KBM-7 (cell line): ENCODE data around the gene CTIF.

ENCODE experiments used
- DNase-seq: peaks from one replicate; pipeline ENCODE4 v3.0.0-alpha.2; 2015
- in situ Hi-C: fragments of 300-500 bp; cut with MboI; formaldehyde crosslinking; loops from 2 replicates; pipeline ENCODE4 v1.14.3; 2020; ENCODE audit warnings: low sequenced_read_pairs, low pct_unique_long_range_greater_than_20kb, mixed read lengths

Gene CTIF

DNA sequence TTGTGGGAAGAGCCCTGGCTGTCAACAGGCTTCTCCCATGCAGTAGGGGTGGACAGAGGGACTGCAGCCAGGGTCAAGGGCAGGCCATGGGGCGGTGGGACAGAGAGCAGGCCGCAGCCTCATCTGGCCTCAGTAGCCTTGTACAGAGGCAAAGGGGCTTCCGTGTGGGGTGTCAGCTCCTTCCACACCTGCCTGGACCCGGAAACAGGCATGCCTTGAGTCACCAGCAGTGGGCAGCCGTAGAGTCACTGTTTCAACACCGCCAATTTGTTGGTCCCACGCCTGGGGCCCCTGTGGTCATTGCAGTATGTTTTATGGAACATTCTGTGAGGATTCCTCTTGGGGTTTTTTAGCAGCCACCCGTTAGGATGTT, 238.9 kb downstream of the CTIF start:
- in situ Hi-C loops, result no loop called here
- DNase-seq, result no peak

DNA sequence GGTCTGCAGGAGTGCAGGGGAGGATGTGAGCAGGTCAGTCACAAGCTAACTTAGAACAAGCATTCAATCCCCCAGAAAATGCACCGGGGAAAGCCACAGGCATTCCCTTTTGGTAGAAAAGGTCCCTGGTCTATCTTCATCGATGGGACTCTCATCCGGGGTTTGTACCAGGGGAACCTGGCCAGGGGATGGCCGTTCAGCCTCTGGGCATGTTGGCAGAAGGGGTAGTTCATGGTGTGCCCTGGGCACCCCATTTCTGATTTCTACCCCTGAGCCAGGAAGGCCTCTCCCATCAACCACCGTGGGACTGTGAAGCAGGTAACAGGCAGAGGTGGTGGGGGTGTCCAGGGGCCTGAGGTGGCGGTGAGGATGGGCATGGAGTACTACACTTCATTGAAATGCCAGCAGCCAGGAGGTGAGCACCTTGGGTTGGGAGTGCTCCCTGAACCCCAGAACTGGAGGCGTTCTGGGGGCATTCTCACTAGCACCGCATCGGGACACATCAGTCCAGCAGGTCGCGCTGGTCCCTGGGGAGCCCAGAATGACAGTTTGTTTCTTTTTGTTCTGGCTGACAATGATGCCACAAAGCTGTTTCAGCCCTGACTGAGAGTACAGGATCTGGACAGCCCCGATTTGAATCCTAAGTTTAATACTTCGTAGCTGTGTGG, 239.6 kb downstream of the CTIF start:
- in situ Hi-C loops, result no loop called here

DNA sequence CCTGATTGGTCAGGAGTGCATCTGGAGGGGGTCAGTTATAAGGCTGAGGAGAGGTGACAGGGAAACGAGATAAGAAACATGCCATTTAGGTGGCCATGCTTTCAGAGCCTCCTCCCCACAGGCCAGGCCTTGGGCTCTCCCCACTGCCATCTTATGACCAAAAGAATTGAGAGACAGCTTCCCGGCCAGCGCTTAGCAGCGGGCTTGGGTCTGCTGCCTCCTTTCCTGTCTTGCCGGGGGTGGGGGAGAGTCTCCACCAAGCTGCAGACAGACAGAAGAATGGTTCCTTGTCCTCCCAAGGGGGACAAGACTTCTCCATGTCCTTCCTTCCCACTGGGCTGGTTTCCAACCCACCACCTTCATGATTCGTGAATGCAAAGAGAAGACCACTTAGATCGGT, 240.6 kb downstream of the CTIF start:
- no peak for DNase-seq
- in situ Hi-C loops, result no loop called here

More for the DNA sequence above, 239.6 kb downstream of the CTIF start:
- DNase-seq, result no peak

DNA sequence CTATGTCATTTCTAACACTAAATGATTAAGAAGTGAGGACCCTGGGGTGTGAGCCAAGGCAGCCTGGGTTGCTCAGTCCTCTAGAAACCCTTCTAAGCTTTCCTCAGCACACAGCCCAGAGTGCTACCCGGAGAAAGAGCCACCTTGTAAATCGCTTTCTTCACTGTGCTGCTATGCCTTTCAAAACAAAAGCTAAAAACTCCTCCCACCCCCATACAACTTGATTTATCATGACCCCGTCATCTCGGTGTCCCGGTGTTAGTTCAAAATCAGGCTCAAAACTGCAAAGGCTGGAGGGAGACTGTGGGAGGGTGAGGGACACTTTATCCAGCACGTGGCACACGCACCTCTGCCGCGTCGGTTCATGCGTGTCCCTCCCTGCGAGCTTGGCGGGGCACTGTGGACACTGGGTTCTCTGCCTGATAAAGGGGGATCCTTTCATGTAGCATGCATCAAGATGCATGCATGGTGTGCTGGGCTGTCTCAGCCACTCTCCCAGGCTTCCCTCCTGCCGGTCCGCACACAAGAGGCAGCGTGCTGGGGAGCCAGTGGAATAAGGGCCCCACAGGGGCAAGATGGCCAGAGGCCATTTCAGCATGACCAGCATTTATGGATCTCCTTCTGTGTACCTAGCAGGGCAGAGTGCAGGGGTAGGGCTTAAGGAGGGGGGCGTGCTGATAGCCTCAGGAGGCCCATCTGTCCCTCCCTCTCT, 241.5 kb downstream of the CTIF start:
- in situ Hi-C loops, result no loop called here
- DNase-seq, result no peak

DNA sequence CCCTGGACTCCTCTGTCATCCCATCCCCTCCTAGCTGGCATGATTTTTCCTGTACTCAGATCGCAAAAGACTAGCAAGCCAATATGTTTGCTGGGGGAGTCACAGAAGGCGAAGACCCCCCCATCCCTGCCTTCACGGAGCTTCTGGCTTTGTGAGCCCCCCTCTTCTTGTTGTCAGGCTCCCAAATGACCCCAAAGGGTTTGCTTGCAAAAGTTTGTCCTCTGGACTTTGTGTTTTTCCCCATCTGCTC, 242.0 kb downstream of the CTIF start:
- in situ Hi-C loops, result no loop called here
- no peak for DNase-seq

DNA sequence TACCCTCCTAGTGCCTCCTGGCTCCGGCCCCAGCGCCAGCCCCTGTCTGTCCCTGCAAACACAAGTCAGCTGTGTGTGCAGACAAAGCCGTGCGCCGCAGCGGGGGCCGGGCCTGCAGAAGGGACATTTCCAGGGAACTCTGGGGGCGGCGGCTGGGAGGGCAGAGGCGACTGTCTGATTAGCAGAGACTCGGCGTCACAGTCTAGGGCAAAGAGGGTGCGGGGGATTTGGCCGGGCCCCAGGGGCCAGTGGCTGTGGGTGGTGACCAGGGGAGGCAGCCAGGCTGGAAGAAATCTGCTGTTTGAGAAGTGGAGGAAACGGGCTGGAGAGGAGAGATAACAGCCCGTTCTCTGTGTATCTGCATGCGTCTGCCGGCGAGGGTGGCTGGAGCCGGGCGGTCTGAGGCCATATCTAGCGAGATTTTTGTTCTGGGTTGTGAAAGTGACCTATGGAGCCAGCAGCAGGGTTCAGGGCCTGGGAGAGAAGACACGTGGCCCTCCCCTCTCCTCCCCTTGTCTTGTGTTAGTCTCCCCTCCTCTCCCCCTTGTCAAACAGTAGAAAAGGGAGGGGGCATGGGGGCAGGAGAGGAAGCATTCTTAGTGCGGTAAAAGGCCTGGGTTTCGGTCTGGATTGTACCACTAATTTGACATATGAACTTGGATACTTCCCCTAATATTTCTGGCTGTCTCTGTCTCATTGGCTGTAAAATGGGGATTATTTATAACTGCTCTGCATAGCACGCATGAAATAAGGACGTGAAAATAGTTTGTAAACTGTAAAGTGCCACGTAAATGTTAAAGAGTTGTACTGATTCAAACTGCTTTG, 242.5 kb downstream of the CTIF start:
- DNase-seq, result peak; percentile 81
- in situ Hi-C loops, result no loop called here

DNA sequence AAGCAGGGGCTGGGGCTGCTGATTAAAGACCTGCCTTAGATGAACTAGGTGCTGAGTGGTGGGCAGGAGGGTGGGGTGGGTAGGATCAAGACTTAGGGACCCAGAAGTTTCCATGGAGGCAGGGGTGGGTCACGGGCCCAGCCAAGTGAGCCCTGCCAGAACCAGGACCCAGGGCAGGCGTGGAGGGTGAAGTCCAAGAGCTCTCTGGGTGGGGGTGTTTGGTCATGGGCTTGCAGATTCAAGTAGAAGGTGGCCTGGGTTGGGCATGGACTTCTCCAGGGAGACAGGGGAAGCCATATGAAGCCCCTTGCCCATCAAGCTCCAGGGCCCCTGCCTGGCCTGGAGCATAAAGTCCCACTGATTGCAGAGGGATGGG, 243.1 kb downstream of the CTIF start:
- no peak for DNase-seq
- in situ Hi-C loops, result no loop called here

DNA sequence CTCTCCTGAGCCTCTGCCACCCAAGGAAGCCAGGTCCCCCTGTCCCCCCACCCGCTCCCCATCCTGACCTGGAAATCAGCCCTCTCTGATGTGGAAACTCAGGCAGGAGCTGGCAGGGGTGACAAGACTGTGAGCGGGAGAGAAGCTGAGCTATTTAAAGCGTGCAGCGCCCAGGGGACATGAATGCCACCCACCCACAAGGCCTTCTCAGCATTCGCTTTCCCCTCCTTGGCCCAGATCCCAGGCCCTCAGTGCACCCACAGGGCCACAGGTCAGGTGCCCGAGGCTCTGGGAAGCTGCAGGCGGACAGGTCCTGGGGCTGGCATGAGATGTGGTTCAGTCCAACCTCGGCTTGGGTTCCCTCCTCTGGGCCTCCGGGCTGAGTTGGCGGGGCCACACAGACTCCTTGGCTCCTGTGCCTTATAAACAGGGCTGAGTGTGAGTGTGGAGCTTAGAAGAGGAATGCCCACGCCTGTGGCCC, 243.6 kb downstream of the CTIF start:
- in situ Hi-C loops, result no loop called here
- no peak for DNase-seq

DNA sequence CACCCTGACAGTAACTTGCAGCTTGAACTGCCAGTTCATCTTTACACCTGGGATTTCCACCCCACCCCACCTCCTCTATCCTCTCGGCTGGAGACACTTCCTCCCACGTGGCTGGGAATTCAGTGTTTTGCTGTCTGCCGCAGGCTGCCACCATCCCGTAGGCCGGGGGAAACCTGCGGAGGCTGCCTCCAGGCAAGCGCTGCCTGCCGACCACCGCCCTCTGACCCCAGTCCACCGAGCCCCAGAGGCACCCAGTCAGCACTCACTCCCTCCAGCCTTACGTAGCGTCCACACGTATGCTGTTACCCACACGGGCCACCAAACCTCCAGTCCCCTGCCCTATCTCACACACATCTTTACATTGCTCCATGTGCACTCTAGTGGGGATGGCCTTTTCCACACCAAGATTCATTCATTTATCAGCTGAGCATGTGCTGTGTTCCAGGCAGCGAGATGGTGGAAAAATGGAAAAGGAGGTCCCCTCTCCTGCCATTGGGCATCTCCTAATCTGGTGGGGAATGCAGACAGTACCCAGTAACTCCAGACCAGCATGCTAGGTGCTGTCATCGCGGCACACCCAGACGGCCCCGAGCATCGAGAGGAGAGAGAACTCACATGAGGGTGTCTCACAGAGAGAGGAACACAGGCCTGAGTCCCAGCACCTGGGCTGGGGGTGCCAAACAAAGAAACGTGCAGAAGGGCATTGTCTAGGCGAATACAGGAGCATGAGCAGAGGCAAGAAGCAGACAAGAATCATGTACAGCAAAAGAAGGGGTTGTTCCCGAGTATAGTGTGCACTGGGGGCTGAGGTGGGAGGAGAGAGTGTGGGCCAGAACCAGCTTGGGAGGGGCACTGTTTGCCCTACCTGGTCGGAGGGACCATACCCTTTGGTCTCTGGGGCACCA, 245.0 kb downstream of the CTIF start:
- no peak for DNase-seq
- in situ Hi-C loops, result no loop called here

DNA sequence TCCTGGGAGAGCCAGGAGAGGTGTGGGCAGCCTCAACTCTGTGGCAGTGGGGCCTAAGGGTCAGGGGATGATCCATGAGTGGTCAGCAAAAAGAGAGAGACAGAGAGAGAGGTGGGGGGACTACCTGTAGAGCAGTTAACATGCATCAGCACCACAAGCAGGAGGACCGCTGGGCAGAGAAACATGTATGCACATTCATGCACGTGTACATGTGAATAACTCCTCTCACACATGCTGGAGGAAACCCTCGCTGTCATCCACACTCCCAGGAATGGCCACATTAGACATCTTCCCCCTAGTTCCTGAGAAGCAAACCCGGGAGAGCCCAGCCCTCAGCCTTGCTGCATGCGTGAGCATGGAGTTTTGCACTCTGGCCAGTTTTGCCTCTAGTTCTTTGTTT, 245.8 kb downstream of the CTIF start:
- DNase-seq, result no peak
- in situ Hi-C loops, result no loop called here

DNA sequence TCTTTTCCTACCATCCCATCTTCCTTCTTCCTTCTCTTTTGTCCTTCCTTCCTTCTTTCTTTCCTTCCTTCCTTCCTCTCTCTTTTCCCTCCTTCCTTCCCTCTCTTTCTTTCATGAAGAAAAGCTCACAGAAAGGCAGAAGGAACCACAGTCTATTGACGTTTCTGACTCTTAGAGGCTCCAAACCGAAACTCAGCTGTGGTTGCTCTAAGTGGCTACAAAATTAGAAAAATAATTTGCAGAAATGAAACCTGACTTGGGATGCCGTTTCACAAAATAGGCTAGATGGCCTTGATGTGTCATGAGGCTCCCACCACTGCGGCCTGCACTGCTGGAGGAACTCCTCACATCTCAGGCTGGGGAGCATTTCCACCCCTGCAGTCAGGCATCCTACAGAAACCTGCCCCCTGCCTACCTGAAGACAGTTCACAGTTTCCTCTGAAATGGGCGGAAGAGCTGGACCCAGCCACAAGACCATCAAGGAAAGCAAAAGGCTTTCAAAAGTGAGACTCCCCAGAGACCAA, 246.3 kb downstream of the CTIF start:
- no peak for DNase-seq
- in situ Hi-C loops, result no loop called here

DNA sequence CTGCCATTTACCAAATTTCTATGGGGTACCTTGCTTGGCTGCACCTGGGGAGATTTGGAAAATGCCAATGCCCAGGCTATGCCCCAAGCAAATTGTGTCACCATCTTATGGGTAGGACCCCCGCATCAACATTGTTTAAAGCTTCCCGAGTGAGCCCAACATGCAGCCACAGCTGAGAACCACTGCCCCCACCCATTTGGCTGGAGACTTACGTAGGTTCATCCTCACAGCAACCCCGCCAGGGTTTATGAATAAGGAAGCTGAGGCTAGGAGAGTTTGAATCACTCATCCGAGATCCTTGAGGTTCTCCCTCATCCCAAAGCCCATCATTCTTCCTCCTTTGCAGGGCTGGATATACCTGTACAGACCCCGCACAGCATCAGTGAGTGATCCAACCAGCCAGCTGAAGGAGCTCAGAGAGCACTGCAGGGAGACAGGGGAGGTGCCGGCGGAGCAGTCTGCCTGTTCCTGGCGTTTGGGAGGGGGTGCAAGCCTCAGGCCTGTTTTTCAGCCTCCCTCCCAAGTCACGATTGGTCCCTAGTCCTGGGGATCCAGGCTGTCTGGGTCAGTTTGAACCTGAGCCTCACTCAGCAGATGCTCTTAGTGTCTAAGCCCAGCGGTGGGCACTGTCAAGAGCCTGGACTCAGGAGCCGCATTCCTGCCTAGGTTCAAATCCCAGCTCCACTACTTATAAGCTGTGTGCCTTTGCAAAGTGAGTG, 247.1 kb downstream of the CTIF start:
- no peak for DNase-seq
- in situ Hi-C loops, result no loop called here

DNA sequence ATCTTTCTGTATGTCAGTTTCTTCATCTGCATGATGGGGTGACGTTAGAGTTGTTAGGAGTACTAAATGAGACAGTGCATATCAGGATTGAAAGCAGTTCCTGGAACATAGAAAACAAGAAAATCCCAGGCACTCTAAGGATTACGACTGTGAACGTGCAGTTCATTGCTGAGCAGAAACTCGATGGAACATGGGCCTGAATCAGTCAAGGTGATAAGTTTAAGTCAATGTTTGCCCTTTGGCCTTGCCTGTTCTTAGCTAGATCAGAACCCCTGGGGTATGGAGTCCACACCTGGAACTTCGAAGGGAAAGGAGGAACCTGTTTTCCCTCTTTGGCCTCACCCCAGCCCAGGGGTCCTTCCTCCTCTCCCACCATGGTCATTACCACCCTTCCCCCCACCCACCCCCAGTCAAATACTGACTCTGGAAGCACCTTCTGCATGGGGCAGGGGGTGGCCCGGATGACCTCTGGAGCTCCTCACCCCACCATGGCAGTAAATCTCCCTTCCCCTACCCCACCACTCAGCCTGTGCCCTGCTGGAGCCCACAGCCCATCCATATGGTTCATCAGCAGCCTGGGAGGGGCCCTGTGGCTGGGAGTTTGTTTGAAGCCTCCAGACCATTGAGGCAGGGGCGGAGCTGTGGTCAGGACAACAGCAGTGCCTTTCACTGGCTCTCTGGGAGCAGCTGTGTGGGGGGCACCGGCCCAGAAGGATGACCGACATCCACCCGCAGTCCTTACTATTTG, 247.8 kb downstream of the CTIF start:
- in situ Hi-C loops, result no loop called here
- DNase-seq, result no peak

DNA sequence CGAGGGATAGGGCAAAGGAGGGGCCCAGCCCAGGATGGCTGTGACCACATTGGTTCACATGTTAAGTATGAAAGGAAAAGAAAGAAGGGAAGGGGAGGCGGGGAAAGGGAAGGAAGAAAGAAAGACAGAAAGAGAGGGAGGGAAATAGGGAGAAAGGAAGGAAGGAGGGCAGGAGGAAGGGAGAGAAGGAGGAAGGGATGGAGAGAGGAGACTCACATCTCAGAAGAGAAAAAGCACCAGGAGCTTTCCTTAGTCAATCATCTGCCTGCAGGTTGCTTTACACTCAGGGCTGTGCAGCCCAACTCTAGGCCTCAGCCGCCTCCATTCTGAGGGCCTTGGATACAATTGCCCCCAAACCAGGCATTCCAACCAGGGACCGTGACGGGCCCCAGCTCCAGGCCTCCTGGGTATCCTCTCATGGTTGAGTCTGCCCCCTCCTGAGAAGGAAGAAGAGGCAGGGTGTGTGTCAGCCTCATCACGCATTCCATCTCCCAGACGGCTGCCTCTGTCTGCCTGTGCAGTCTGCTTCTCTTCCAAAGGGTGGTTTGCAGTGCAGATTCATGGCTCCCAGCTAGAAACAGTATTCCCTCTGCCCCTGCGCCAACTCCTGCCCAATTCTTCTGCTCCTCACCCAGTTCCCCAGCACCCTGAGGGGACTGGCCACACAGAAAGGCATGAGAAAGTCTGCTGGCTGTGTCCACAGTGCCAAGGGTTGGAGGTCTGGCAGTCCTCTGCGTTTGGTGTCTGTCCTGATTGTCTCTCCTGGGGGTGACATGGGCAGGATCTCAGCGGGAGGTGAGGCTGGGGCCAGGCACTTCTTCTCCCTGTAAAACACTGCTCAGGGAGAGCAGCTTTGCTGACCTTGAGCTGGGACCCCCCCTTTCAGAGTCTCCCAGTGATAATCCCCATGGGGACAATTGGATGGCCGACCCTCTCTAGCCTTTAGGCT, 248.6 kb downstream of the CTIF start:
- DNase-seq, result no peak
- in situ Hi-C loops, result no loop called here

DNA sequence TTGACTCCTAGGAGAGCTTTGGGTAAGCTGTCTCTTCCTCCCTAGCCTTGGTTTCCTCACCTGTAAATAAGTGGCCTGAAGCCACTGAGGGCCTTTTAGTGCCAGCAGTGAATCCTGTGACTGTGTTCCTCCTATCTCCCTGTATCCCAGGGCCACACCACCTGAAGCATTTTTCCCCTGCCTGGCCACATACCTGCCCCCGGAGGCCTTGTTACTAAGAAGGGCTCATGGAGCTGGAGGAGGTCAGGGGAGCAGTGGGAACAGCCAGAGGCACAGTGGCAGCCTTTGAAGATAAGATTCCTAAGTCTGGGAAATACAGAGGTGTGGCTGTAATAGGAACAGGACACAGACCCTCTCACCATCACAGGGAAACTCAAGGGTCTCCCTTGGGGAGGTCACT, 249.5 kb downstream of the CTIF start:
- in situ Hi-C loops, result no loop called here
- DNase-seq, result no peak

DNA sequence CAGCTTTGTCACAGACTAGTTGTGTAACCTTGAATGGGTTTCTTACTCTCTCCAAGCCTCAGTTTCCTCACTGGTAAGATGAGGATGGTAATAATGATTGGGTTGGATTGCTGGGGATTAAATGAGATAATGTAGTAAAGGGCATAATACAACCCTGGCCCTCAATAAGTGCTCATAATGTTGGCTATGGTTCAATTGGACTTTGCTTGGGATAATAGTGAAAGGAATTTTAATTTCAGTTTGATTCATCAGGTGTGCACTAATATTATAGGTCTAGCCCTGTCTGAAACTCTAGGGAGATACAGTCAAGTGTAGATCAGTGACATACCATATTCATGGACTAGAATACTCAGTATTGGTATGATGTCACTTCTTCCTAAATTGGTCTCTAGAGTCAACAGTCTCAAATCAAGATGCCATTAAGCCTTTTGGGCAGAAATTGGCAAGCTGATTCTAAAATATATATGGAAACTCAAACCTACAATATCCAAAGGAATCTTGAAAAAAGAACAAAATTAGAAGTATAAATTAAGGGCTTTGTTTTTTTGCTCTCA, 250.5 kb downstream of the CTIF start:
- in situ Hi-C loops, result no loop called here
- DNase-seq, result no peak
